Heart left ventricle (tissue), 13 donors: ENCODE measurements around the gene CLMP.

Experiments used
- POLR2A ChIP-seq, 2 donors: fragments of 450-650 bp; IDR thresholded peaks; one replicate each; pipeline ENCODE4 v1.6.1; 2017; ENCODE audit warnings: antibody characterized with exemption in 2 of 2, mild to moderate bottlenecking in 2 of 2, moderate library complexity in 2 of 2
- TF ChIP-seq, protein P1 (sequence below), 12 donors: fragments of 200-600 bp; sonication (generic) in 4 of 12; IDR thresholded peaks; one replicate each; pipeline versions ENCODE4 v1.5.0 to v1.8.0; 2018 to 2022; ENCODE audit warnings: antibody characterized with exemption in 12 of 12, mild to moderate bottlenecking in 5 of 12
- donor health status: ischemic (EF 13 %, LVEDD 7.1; RV severe dilation, severe dysfunction).
- donor health status: DM: no; HTN: yes; CAD: no.
- donor health status: DM: no; HTN: no; CAD: no.
- donor health status: ischemic (EF 25% LVEDD 6.9; RV normal size, moderate dysfunction).
- donor health status: ischemic (EF 25% LVEDD 5.7; RV mildly dilated, moderate dysfunction).
- donor health status: ischemic (EF 35%, LVEDD 5.7; RV mildly dilated, moderate dysfunction).
- donor health status: nonischemic (EF 11% LVEDD 7.7; RV severe dilation, severe dysfunction).
- donor health status: DM: yes; HTN: yes; CAD: no.
- donor health status: PGD.
- donor health status: ischemic (EF 29% LVEDD 5.4; RV normal size, mild dysfunction).
- donor health status: nonischemic (EF 23%, LVEDD 6.1; RV moderate dilation, normal function).

GRCh38 chr11:123072332-123072761 lies 122.7 kb downstream of the CLMP start:
- no peak for TF ChIP-seq POLR2A (IDR thresholded peaks at IDR 0.05)
- TF ChIP-seq, protein P1, sequence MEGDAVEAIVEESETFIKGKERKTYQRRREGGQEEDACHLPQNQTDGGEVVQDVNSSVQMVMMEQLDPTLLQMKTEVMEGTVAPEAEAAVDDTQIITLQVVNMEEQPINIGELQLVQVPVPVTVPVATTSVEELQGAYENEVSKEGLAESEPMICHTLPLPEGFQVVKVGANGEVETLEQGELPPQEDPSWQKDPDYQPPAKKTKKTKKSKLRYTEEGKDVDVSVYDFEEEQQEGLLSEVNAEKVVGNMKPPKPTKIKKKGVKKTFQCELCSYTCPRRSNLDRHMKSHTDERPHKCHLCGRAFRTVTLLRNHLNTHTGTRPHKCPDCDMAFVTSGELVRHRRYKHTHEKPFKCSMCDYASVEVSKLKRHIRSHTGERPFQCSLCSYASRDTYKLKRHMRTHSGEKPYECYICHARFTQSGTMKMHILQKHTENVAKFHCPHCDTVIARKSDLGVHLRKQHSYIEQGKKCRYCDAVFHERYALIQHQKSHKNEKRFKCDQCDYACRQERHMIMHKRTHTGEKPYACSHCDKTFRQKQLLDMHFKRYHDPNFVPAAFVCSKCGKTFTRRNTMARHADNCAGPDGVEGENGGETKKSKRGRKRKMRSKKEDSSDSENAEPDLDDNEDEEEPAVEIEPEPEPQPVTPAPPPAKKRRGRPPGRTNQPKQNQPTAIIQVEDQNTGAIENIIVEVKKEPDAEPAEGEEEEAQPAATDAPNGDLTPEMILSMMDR (IDR thresholded peaks at IDR 0.05): no peak
